GM10266 (cell line): ENCODE data around the gene PDLIM1.

Experiments
- DNase-seq: peaks from one replicate; pipeline ENCODE4 v3.0.0; 2012; ENCODE audit errors: extremely low spot score
- TF ChIP-seq, protein P1 (sequence below): IDR thresholded peaks from 2 replicates; pipeline ENCODE4 v1.5.1; 2012; ENCODE audit warnings: mild to moderate bottlenecking, low read depth; ENCODE audit not compliant: control insufficient read depth, insufficient read depth; ENCODE audit errors: missing control alignments

PDLIM1 gene

GRCh38 chr10:95201736-95202135 lies 89.1 kb downstream of the PDLIM1 start:
- no peak for DNase-seq
- TF ChIP-seq, protein P1, sequence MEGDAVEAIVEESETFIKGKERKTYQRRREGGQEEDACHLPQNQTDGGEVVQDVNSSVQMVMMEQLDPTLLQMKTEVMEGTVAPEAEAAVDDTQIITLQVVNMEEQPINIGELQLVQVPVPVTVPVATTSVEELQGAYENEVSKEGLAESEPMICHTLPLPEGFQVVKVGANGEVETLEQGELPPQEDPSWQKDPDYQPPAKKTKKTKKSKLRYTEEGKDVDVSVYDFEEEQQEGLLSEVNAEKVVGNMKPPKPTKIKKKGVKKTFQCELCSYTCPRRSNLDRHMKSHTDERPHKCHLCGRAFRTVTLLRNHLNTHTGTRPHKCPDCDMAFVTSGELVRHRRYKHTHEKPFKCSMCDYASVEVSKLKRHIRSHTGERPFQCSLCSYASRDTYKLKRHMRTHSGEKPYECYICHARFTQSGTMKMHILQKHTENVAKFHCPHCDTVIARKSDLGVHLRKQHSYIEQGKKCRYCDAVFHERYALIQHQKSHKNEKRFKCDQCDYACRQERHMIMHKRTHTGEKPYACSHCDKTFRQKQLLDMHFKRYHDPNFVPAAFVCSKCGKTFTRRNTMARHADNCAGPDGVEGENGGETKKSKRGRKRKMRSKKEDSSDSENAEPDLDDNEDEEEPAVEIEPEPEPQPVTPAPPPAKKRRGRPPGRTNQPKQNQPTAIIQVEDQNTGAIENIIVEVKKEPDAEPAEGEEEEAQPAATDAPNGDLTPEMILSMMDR, result peak; percentile 24

GRCh38 chr10:95196046-95196445 lies 94.8 kb downstream of the PDLIM1 start:
- no peak for DNase-seq

DNA sequence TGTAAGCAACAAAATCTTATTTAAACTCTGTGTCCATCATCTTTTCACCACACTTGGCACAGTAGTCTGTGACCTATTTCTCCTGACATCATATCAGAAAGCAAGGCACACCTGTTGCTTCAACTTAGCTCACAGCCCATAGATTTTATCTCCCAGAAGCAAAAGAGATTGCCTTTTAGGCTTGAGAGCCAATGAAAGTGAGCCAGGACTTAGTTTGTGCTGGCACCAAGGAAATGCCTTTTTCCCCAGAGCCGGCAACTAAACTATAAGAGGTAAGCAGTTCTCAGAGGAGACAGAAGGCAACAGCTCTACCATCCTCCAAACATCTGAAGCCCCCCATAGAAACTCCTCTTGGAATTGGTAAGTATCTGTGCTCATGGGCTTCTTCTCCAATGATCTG lies 96.9 kb downstream of the PDLIM1 start, which contains the start of gene ACSM6:
Gene ACSM6 (plus strand): TSS at position 295 of the 400 bp plus-strand sequence. CDS start 248 bp downstream, outside the sequence.
- TF ChIP-seq, protein P1, result no peak
- DNase-seq, result no peak

More at GRCh38 chr10:95196046-95196445, 94.8 kb downstream of the PDLIM1 start:
- TF ChIP-seq, protein P1, result no peak

GRCh38 chr10:95188593-95188992 lies 102.2 kb downstream of the PDLIM1 start:
- no peak for DNase-seq
- TF ChIP-seq, protein P1, result no peak

DNA sequence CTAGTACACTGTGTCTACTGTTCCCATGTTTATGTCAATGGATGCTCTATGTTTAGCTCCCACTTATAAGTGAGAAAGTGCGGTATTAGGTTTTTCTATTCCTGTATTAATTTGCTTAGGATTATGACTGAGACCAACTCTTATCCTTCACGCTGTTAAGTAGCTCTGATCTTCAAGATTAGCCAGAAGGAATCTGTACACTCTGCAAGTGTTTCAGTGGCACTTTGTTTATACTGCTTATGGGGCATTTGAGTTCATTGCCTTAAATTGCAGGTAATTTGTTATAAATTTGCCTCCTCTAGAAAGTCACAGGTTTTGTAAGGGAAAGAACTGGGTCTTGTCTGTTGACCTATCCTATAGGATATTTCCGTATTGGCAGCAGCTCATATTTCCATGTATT lies 103.2 kb downstream of the PDLIM1 start:
- TF ChIP-seq, protein P1, result no peak
- no peak for DNase-seq
